GM12873 (cell line): Measurements from ENCODE around the gene SLC8A3.

Source experiments
- TF ChIP-seq, protein P1 (sequence below): IDR thresholded peaks from 2 replicates; pipeline ENCODE4 v1.5.1; 2012; ENCODE audit warnings: low read depth, mild to moderate bottlenecking, moderate library complexity, low read length, control low read depth; ENCODE audit not compliant: insufficient read depth; ENCODE audit errors: missing control alignments

SLC8A3 gene

DNA sequence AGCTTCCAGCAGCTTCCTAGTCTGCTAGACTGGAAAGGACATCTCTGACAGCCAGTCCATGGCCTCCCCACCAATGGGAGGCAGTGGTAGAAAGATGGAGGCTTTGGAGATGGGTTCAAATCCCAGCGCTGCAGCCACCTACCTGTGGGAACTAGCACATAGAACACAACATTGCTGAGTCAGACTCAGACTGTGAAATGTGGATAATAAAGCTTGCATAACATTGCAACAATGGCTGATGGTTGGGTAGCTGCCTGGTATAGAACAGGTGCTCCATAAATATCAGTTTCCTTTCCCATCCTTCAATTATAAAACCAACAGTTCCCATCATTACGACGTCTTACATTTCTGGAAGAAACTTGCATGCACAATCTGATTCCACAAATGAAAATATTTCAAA, 94.6 kb downstream of the SLC8A3 start:
- TF ChIP-seq, protein P1, sequence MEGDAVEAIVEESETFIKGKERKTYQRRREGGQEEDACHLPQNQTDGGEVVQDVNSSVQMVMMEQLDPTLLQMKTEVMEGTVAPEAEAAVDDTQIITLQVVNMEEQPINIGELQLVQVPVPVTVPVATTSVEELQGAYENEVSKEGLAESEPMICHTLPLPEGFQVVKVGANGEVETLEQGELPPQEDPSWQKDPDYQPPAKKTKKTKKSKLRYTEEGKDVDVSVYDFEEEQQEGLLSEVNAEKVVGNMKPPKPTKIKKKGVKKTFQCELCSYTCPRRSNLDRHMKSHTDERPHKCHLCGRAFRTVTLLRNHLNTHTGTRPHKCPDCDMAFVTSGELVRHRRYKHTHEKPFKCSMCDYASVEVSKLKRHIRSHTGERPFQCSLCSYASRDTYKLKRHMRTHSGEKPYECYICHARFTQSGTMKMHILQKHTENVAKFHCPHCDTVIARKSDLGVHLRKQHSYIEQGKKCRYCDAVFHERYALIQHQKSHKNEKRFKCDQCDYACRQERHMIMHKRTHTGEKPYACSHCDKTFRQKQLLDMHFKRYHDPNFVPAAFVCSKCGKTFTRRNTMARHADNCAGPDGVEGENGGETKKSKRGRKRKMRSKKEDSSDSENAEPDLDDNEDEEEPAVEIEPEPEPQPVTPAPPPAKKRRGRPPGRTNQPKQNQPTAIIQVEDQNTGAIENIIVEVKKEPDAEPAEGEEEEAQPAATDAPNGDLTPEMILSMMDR = no peak

DNA sequence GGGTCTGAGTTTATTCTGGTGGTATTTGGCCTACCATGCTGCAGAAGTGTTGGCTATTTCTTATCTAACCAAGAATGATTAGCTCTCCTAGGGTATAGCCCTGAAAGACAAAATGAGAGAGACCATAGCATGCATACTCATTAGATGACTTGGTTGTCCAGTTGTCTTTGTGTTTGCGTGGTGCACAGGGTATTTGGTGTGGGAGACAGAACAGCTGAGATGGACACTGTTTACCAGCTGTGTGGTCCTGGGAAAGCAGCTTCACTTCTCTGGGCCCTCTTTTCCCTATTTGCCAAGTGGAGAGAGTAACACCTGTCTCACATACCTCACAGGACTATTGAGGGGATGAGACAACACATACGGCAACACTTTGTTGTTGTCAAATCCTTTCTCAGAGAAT, 95.6 kb downstream of the SLC8A3 start:
- TF ChIP-seq, protein P1 = no peak

DNA sequence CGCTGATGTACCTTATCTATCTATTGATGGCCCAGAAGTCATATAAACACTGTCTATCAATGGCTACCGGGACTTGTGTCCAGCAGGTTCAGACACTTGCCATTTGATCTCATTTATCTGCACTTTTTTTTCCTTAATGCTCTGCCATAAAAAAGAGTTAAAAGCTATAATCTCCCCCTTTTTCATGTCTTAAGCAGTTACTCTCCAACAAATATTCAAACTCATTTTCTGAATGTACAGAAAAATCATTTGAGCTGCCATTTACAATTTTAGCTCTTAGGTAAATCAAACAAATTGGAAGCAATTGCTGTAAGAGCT, 101.4 kb downstream of the SLC8A3 start:
- TF ChIP-seq, protein P1 = no peak

DNA sequence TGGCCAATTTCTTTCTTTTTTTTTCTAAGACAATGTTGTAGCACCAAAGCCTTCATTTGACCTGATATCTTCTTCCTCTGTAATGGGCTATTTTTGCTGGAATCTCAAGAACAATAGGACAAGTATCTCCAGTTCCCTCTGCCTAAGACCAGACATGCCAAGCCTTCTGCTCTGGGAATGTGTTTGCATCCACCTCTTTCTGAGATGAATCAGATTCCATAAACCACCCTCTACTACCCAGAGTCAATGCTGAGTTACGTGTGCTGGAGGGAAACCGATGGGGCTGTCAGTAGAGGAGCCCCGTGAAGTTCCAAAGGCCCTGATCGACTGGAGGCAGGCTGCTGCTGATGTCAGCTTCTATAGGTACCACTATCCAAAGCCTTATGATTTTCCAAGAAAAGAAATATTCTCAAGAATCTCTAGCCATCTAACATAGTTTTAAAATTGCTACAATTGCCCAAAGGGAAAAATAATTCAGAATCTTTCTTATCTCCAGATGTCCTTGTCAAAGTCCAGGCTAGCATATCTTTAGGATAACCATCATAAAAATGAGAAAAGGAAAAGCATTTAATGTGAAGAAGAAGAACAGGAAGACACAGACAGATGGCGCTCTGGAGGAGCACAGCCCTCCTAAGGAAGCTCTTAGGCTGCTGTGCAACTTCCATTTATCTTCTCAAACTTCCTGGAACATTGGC, 101.9 kb downstream of the SLC8A3 start:
- TF ChIP-seq, protein P1 = peak; percentile 70

DNA sequence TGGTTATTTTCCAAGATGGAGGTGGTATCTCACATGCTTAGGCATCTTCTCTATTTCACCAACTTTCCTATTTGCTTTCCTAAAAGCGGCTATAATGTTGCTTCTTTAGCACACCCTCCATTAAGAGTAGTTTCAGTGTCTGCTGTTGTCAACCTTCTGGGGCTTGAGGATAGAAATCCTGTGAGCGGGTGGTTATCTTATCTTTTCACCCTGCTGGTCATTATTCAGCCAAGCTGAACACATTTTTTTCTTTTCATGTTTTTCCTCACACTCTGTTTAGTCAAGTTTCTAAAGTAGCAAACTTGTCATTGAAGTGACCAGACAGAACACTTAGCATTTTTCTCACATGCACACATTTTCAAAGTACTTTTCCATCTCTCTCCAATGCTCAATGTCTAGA, 104.5 kb downstream of the SLC8A3 start:
- TF ChIP-seq, protein P1 = no peak

DNA sequence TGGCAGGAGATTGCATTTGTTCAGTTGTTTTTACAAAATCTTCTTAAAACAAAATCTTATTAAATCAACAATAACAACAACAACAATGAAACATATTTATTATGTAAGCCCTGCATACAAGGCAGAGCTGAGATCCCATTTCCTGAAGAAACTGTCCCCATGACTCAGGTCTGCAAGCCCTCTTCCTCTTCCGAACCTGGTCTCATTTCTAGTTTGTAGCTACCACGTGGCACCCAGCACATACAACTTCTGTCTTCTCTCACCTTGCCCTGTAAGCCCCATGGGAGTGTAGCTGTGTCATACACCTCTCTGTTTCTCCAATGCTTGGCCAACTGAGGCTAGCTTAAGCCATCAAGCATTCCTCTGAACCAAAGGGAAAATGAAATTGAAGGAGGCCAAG, 106.4 kb downstream of the SLC8A3 start:
- TF ChIP-seq, protein P1 = no peak

DNA sequence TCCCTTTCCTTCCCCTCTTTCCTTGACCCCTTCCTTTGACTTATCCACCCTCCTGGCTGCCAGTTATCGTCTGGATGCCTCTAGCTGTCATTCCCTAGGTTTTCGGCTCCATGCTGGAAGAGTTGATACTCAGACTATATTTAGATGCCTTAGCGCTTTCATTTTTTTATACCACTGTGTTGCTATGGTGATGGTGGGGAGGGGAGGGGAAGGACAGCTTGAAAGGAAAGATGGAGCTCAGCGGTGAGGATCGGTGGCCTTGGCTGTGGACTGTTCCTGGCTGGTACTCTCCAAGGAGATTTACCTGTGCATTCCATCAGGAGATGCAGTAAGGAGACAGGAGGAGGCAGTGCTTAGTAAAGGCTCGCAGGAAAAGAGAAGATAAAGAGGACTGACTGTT, 108.7 kb downstream of the SLC8A3 start:
- TF ChIP-seq, protein P1 = no peak

DNA sequence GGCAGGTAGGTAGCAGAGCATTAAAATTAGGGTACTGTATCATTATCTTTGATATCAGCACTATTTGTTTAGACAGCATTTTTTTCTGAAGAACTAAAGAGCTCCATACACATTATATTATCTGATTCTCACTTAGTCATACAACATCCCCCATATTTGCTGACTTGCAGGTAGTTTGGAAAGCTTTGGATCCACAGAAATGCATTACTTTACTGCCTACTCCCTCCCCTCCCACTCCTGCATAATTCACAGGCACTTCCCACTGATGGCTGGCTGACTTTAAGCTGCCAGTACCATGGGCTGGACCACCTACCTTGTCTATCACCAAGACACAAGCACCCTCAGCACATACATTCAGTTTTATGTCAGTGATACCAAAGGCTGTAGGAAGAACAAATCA, 110.4 kb downstream of the SLC8A3 start:
- TF ChIP-seq, protein P1 = no peak
